ENCODE results near the gene HOATZ.

HOATZ gene

DNA sequence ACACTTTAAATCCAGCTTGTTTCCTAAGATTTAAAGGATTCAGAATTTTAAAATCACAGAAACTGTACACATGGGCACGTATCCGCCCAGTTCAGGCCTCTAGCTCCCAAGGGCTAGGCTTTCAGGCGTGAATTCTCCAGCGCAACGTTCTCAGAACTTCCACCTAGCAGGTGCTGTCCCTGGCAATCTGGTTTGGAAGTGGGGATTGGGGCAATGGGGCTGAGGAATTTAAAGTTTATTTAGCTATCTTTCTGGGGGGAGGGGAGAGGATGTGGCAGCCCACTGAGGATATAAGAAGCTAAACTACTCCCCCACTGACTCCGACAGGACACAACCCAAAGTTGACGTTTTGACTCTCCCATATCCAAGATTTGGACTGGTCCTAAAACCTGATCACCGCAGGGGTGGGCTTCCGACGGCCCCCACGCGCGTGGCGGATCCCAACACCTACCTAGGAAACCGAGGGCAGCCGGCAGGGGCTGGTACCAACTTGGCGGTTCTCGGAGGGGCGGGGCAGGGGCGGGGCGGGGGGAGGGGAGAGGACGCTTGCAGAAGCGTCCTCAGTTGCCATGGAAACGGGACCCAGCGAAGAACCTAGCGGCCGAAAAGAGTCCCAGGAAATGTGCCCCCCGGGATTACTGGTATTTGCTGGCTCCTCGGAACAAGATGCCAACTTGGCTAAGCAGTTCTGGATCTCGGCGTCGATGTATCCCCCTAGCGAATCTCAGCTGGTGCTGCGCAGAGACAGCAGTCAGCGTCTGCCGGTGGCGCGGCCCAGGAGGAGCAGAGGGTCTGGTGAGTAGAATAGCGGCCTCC lies at the start of gene HOATZ:
Gene HOATZ, plus strand, starts transcription at position 563 of the 816 bp plus-strand sequence. Its CDS starts 7 bp downstream, at position 570.
- TF ChIP-seq, protein P1, sequence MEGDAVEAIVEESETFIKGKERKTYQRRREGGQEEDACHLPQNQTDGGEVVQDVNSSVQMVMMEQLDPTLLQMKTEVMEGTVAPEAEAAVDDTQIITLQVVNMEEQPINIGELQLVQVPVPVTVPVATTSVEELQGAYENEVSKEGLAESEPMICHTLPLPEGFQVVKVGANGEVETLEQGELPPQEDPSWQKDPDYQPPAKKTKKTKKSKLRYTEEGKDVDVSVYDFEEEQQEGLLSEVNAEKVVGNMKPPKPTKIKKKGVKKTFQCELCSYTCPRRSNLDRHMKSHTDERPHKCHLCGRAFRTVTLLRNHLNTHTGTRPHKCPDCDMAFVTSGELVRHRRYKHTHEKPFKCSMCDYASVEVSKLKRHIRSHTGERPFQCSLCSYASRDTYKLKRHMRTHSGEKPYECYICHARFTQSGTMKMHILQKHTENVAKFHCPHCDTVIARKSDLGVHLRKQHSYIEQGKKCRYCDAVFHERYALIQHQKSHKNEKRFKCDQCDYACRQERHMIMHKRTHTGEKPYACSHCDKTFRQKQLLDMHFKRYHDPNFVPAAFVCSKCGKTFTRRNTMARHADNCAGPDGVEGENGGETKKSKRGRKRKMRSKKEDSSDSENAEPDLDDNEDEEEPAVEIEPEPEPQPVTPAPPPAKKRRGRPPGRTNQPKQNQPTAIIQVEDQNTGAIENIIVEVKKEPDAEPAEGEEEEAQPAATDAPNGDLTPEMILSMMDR (IDR thresholded peaks at IDR 0.05; ENCODE audit: extremely low read depth, missing control alignments): no peak
- DNase-seq (ENCODE audit: low spot score): no peak

DNA sequence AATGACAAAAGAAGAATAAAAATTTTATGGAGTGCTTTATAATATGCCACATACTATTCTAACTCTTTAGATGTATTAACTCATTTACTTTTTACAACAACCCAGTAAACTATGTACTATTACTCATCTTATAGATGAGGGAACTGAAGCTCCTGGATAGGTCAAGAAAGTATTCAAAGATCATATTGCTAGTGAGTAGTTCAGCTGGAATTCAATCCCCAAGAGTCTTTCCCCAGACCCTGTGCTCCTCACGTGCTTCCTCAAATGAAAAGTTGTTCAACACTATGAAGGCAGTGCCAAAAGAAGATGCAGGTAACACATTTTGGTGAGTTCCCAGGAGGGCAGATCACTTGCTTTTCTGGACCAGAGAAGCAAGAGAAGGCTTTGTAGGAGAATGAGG lies 49.2 kb upstream of the HOATZ start:
- TF ChIP-seq, protein P1 (IDR thresholded peaks at IDR 0.05; ENCODE audit: extremely low read depth, missing control alignments): no peak
- no peak for DNase-seq (ENCODE audit: low spot score)

DNA sequence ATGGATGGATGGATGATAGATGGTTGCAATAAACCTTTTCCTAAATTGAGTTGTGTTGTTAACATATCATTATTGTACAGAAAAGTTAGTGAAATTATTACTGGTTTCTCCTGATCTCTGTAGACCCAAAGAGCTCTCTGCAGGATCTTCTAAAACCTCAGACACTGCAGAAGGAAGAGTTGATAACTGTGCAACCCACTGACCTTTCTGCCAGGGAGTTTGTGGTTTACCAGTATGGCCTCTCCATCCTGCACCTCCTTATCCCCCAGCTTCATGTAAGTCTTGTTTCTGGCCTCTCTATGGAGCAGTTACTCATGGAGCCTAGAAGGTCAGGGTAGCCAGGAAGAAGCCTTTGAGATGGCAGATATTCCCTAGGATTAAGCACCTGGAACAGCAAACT lies 48.0 kb upstream of the HOATZ start:
- DNase-seq (ENCODE audit: low spot score): no peak
- TF ChIP-seq, protein P1 (IDR thresholded peaks at IDR 0.05; ENCODE audit: extremely low read depth, missing control alignments): no peak

DNA sequence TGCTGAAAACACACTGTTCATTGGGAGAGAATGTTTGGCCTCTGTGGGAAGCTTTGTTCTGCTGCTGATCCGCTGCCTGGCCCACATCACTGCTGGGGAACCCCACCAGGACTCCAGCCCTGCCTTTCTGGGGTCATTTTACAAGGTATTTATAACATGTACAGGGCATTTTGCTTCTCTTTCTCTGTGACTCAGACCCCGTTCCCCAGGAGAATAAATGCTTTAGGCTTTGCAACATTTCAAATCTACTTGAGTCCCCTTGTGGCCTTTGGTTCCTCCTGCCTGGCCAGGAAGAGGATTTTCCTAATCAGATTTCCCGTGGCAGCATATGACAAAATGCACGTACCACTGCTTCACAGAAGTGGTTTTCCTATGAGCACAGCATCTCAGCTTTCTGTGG lies 45.4 kb upstream of the HOATZ start:
- DNase-seq (ENCODE audit: low spot score): peak; percentile 8
- TF ChIP-seq, protein P1 (IDR thresholded peaks at IDR 0.05; ENCODE audit: extremely low read depth, missing control alignments): no peak

DNA sequence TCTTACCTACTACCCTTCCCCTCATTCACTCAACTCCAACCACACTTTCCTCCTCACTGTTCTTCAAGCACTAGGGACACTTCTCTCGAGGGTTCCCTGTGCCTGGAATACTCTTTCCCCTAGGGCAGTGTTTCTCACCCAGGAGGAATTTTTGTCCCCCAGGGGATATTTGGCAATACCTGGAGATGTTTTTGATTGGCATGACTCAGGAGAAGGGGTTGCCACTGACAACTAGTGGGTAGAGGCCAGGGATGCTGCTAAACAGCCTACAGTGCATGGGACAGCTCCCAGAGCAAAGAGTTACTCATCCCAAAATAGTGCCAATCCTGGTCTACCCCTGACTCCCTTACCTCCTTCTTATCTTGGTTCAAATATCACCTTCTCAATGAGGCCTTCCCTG lies 42.4 kb upstream of the HOATZ start:
- no peak for DNase-seq (ENCODE audit: low spot score)
- TF ChIP-seq, protein P1 (IDR thresholded peaks at IDR 0.05; ENCODE audit: extremely low read depth, missing control alignments): no peak

DNA sequence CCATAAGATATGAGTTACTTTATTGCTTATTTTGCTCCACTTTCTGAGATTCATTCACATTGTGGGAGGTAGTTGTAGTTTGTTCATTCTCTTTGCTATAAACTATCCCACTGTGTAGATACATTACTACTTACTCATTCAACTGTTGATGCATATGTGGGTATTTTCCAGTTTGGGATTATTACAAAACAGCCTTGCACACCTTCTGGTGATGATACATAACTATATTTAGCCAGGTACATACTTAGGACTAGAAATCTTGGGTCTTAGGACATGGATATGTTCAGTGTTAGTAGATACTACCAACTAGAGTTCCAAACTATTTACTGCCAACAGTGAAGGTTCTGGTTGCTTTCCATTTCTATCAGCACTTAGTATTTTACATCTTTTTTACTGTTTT lies 40.1 kb upstream of the HOATZ start:
- DNase-seq (ENCODE audit: low spot score): no peak
- TF ChIP-seq, protein P1 (IDR thresholded peaks at IDR 0.05; ENCODE audit: extremely low read depth, missing control alignments): no peak

DNA sequence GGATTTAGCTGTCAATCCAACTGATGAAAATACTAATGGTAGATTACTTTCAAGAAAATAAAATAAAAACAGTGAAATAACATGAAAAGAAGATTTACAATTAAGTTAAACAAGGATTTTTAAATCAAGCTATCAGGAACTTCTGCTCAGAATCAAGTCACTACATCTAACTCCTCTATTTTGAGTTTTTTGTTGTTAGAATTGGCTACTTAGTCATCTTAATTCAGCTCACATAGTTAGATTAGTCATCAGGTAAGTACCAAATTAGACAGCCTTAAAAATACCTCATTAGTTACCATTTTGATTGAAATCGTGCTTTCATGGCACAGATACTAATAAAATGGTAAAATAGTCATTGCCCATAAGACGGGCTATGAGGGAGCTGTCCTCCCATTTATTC lies 38.2 kb upstream of the HOATZ start:
- TF ChIP-seq, protein P1 (IDR thresholded peaks at IDR 0.05; ENCODE audit: extremely low read depth, missing control alignments): no peak
- no peak for DNase-seq (ENCODE audit: low spot score)
